GM18520 (cell line): ENCODE measurements around the gene GPC6.
"Not testable (repeated sequence)": the region's sequence is repeated elsewhere in the genome, so short reads cannot be mapped to it uniquely, and the experiment has no call there.

Source experiments
- ATAC-seq: cut with Tn5 transposase; IDR thresholded peaks from one replicate; pipeline ENCODE4 v1.9.1; 2021; ENCODE audit not compliant: unreplicated experiment

The GPC6 gene

DNA sequence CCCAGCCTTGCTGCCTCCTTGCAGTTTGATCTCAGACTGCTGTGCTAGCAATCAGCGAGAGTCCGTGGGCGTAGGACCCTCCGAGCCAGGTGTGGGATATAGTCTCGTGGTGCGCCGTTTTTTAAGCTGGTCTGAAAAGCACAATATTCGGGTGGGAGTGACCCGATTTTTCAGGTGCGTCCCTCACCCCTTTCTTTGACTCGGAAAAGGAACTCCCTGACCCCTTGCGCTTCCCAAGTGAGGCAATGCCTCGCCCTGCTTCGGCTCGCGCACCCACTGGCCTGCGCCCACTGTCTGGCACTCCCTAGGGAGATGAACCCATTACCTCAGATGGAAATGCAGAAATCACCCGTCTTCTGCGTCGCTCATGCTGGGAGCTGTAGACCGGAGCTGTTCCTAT is 269.5 kb downstream of the GPC6 start:
- ATAC-seq = not testable (repeated sequence)

DNA sequence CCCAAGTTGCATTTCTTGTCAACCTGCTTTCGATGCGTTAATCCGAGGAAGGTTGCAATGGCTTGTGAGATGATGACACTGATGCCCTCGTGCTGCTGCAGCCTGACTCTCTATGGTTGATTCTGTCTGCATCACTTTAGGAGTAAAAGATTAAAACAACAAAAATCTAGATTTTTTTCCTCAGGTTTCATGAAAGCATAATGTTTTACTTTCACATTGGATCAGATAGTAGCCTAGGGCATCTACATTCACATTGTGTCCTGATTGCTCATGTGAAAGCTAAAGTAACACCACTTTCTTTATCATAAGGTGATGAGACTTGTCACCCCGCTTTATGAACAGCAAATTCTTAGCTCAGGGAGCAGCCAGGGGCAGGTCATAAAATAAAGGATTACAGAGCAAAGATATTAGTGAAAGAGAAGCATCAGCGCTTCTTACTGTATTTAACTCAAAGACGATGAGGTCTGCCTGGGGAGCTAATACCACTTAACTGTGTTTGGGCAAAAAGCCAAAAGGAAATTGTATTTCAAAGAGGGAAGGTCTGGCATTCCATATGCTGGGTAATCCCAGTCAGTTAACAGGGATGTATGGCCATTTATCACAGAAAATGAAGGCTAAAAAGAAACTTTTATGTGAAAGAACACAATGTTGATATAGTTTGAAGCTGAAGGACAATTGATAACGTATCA is 270.5 kb downstream of the GPC6 start:
- no peak for ATAC-seq

- ATAC-seq = no peak
Observed at GRCh38 chr13:93499991-93500390, 273.4 kb downstream of the GPC6 start.

DNA sequence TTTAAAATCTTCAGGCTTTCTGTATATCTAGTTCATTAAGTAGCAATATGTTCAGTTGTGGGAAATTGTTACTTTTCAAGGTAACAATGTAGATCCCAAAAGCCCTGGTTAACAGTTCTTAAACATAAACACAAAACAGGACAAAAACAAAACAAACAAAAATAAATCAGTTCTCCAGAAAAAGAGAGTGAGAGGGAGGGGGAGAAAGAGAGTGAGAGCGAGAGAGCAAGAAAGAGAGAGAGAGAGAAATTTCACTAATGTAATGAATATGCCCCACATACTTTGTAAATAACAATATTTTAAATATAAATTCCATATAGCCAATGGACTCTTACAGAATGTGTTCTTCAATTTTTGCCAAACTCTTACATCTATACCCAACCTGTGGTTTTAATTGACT is 275.5 kb downstream of the GPC6 start:
- no peak for ATAC-seq

- ATAC-seq = no peak
Observed at GRCh38 chr13:93502987-93503615, 276.5 kb downstream of the GPC6 start.

DNA sequence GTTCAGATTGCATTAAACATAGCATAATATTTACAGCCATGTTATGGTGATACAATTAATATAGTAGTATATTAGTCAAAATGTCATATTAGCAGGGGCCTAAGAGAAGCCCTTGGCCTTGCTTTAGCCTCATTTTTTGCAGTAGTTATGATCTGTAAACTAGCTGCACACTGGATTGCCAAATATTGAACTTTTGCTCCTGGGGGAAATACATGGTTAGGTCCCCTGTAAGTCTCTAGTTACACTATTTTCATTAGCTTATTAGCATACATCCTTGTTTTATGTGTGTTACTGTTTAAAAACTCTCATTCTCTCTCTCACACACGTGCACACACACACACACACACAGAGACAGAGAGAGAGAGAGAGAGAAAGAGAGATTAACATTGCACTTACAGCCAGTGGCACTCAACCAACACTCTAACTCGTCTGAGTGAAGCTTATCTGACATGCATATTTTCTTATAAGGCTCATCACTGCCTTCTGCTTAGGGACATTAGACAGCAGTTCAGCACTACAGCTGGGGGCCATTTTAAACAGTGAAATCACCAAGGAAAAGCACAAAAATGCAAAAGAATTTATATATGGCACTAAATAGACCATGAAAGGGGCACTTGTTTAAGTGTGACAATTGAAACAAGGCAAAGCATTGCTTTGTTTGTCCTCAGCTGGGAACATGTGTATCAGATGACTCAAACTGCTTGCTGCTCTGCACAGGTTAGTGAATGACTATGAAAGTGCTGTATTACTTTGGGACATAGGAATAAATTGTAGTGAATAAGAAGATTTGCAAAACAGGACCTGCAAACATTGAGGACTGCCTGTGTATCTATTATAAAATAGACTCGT is 278.7 kb downstream of the GPC6 start:
- ATAC-seq = no peak

DNA sequence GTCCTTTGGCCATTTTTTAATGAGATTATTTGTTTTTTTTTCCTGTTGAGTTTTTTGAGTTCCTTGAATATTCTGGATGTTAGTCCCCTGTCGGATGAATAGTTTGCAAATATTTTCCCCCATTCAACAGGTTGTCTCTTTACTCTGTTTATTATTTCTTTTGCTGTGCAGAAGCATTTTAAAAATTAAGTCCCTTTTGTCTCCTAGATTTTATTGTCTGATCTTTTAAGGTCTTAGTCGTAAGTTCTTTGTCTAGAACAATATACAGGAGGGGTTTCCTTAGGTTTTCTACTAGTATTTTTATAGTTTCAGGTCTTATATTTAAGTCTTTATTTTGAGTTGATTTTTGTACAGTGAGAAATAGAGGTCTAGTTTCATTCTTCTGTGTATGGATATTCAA is 284.4 kb downstream of the GPC6 start:
- no peak for ATAC-seq

GRCh38 chr13:93515267-93515666 is 288.7 kb downstream of the GPC6 start:
- no peak for ATAC-seq

DNA sequence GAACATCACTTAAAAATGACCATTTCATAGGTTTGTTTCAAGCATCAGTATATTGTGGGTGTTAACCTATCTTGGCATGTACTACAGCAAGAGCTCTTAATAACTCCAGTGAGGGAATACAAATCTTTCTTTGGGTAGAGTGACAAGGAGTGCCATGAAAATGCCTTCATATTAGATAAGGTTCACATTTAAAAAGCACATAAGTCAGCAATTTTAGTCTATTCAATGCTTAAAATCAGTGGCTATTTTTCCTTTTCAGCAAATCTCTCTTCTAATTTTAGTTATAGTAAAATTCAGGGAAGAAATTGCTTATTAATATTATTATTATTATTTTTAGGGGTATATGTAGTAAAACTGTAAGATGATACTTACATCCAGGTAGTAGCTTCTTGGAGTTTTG is 291.1 kb downstream of the GPC6 start:
- no peak for ATAC-seq

DNA sequence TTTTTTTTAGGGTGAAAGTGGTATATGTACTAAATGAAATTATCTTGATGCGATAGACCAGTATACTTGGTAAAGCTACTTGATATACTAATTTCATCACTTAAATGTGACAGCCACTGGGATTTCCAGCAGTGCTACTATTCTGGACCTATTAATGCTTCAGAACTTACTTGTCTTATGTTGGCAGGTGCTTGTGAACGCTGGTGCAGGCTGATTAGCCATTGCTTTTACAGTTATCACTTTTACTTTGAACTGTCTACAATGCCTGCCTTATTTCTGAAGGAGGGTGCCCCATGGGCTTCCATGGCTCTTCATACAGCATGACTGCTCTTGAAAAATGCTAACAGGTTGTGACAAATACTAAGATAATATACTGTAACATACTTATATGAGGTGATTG is 294.7 kb downstream of the GPC6 start:
- ATAC-seq = no peak

GRCh38 chr13:93522501-93522900 is 295.9 kb downstream of the GPC6 start:
- no peak for ATAC-seq

DNA sequence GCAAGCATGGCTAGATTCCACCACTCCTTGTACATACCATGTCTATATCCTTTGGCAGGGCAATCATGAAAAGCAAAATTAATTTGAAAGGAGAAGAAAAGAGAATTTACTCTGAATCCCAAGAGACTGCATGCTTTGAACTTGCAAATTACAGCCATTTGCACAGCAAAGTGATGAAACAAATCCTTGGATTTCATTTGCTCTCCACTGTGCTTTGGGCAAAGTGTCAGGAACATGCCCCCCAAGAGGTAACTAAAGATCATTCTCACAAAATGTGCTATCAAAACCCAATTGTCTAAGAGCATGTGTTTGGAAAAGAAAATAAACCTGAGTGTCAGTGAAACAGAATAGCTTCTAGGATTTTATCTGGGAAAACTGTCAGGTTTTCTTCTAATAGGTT is 298.5 kb downstream of the GPC6 start:
- ATAC-seq = no peak

GRCh38 chr13:93527748-93528297 is 301.2 kb downstream of the GPC6 start:
- ATAC-seq = no peak

DNA sequence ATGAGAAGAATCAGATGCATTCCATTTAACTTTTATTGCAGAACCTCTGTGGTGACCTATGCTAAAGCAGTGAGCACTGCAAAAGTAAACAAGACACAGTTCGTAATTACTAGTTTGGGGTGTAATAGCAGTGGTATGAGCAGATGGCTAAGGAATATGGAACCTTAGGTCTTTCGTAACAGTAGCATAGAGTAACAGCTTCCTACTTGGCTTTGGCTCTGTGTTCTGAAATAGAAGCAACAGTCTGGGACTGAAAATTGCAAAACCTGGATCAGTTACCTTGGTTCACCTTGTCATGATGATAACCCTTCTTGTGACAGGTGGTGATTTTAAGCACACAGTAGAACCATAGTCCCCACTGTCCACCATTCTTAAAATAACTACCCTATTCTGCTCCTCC is 303.4 kb downstream of the GPC6 start:
- ATAC-seq = no peak

DNA sequence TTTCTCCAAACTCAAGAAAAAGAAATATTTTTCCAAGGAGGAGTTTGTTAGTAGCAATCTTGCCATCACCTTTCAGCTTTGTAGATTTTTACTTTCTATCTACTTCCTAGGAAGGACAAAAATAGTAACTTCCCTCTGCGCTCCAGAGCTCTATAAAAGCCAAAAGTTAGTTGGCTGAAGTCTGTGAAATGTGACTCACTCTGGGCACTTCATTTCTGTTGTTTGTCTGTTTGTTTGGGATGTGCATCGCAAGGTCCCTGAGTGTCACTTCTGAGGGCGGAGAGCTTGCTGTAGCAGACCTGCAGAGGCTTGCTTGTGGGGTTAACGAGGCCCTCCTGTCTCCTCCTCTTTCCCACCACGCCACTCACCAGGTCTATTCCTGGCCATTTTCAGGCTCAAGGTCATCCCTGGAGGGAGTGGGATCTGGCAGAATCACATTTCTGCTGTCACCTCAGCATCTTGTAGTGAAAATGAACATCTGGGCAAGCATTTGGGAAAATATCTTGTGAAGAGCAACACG is 307.6 kb downstream of the GPC6 start:
- no peak for ATAC-seq

GRCh38 chr13:93535251-93535650 is 308.6 kb downstream of the GPC6 start:
- ATAC-seq = no peak

DNA sequence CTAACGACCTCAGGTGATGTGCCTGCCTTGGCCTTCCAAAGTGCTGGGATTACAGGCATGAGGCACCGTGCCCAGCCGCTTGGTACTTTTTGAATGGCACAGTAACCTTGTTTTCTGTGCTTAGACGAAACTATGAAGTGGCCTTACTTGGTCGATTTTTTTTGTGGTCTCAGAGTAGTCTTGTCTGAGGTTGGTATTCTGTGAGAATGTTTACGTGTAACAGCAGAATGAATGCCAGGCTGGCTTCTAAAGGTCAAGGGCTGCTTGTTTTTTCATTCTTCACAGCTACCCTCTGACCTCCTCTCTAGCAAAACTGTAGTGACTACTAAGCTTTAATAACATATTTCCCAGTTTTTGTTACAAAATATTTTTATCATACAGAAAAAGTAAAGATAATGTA is 313.3 kb downstream of the GPC6 start:
- ATAC-seq = no peak

GRCh38 chr13:93547886-93548285 is 321.3 kb downstream of the GPC6 start:
- no peak for ATAC-seq

GRCh38 chr13:93549326-93550005 is 322.9 kb downstream of the GPC6 start:
- no peak for ATAC-seq

DNA sequence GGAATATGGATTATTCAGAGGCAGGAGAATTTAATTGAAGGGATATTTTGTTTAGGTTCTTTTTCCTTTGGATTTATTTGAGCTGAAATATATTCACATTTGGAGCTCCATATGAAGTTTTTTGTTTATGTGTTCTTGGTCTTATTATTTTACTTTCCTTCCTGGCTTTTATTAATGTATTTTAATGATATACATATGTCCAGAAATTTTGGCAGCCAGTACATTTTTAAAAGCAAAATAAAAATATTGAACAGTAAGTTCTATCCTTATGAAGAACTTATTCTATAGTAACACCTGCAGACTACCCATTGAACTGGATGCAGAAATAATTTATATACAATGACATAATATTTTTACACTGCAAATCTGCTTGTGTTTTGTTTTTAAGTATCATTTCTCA is 323.6 kb downstream of the GPC6 start:
- no peak for ATAC-seq

GRCh38 chr13:93552596-93552995 is 326.0 kb downstream of the GPC6 start:
- ATAC-seq = no peak
